Pancreas (tissue), 10 donors: ENCODE results near the gene EIF2AK3. TPM values are rescaled to one million over a fixed set of nuclear protein-coding genes. Genes with fewer than 3 reads are reported as not detected.

Experiments
- ATAC-seq, 4 donors: fragments of 200-7000 bp; cut with Tn5 transposase; one replicate each; pipeline versions ENCODE4 v1.8.0 to v1.9.1; 2020; ENCODE audit warnings: mild to moderate bottlenecking in 4 of 4, moderate library complexity in 4 of 4
- DNase-seq, 6 donors: peaks; one replicate each; pipeline ENCODE4 v3.0.0-alpha.2; 2020
- FAIRE-seq: peaks from 2 replicates; lab custom pipeline; 2012; peaks lifted over from hg19 to GRCh38; lab: Jason Lieb, UNC
- H3K27ac ChIP-seq, 4 donors: fragments of 200-600 bp; sonication (generic); 1 replicate in 3 of 4; 2 replicates in 1 of 4; pipeline versions ENCODE4 v1.5.0 to v1.8.0; 2020
- H3K27me3 ChIP-seq, 4 donors: fragments of 200-600 bp; one replicate each; pipeline ENCODE4 v1.8.0; 2021
- H3K36me3 ChIP-seq, 3 donors: fragments of 200-600 bp; sonication (generic) in 1 of 3; one replicate each; pipeline versions ENCODE4 v1.5.0 to v1.8.0; 2020 to 2021
- H3K4me1 ChIP-seq, 3 donors: fragments of 200-600 bp; one replicate each; pipeline ENCODE4 v1.8.0; 2021
- H3K4me3 ChIP-seq, 4 donors: fragments of 200-600 bp; sonication (generic) in 2 of 4; one replicate each; pipeline versions ENCODE4 v1.5.0 to v1.8.0; 2020 to 2021
- H3K9me3 ChIP-seq, 4 donors: fragments of 200-600 bp; one replicate each; pipeline ENCODE4 v1.8.0; 2021
- WGBS, 2 donors: extraction: QIAGEN DNeasy Blood & Tissue Kit; methylation state at CpG; one replicate each; pipeline ENCODE4 v1.1.7; 2013; 5-methylcytosine and 5-hydroxymethylcytosine counted together
- intact Hi-C, 3 donors: fragments of 100-400 bp; cut with DNase I; formaldehyde crosslinking; loops; one replicate each; pipeline versions ENCODE4 v1.11.1 to v1.14.2; 2022
- polyA plus RNA-seq, 2 donors: library from polyadenylated mRNA; stranded (reverse); fragments of 200-250 nt; gene quantifications; one replicate each; pipeline ENCODE4 v1.2.3, GENCODE V29; 2013
- total RNA-seq, 6 donors: library from RNA; stranded (reverse); fragmentation: NEBNext Ultra II Directional in 4 of 6; extraction: Animal tissue kit (Norgen Biotek cat#: 25700) in 4 of 6; gene quantifications; one replicate each; pipeline versions ENCODE4 v1.2.1 to v1.2.4, GENCODE V29; 2021 to 2023
- TF ChIP-seq, protein P1 (sequence below), 4 donors: fragments of 200-600 bp; sonication (generic) in 3 of 4; IDR thresholded peaks; one replicate each; pipeline versions ENCODE4 v1.5.0 to v1.8.0; 2021; ENCODE audit warnings: antibody characterized with exemption in 4 of 4
- donor health status: healthy with polysubstance abuse.
- donor health status: DM: no; HTN: no; CAD: no; lungs with moderate emphysema.
- donor health status: DM: no; HTN: no; CAD: no.
- donor health status: control.
- donor health status: control.
- donor health status: Bipolar disorder and iron deficiency.
- donor health status: DM: yes; HTN: yes; CAD: no.
- donor health status: DM: no; HTN: no; CAD: no.
- donor health status: DM: no; HTN: no; CAD: no.
- donor health status: DM: yes; HTN: yes; CAD: no.

The EIF2AK3 gene
- total and polyA plus RNA-seq, 8 donors, result 6.2 to 58.4 (median 25.5) TPM

DNA sequence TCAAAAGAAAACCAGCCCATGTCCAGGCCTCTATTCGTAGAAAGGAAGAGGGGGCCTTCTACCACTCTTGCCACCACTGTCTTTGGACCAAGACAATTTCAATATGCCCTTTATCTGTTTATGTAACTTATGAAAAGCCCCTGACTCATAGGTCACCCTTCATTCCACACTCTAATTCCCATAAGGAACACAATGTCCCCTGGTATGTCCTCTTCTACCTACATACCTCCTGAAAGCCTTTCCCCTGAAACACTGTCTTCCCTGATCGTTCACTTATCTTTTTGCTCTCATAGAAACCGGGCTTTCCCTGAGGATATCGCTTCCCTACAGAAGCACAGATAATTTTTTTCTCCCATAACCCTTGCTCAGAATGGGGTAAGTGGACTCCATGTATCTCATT, 13.3 kb downstream of the EIF2AK3 start:
- FAIRE-seq, result no peak
- WGBS, 2 donors, result 50 to 51% methylated on average over 4 of the region's 4 CpGs
- H3K9me3 ChIP-seq, result no peaks in the 10 kb centered on the region
- peaks cover 0 to 17% (median 0%) of the 10 kb centered on the region in 3 donors for H3K36me3 ChIP-seq
- DNase-seq, result no peak
- TF ChIP-seq, protein P1, sequence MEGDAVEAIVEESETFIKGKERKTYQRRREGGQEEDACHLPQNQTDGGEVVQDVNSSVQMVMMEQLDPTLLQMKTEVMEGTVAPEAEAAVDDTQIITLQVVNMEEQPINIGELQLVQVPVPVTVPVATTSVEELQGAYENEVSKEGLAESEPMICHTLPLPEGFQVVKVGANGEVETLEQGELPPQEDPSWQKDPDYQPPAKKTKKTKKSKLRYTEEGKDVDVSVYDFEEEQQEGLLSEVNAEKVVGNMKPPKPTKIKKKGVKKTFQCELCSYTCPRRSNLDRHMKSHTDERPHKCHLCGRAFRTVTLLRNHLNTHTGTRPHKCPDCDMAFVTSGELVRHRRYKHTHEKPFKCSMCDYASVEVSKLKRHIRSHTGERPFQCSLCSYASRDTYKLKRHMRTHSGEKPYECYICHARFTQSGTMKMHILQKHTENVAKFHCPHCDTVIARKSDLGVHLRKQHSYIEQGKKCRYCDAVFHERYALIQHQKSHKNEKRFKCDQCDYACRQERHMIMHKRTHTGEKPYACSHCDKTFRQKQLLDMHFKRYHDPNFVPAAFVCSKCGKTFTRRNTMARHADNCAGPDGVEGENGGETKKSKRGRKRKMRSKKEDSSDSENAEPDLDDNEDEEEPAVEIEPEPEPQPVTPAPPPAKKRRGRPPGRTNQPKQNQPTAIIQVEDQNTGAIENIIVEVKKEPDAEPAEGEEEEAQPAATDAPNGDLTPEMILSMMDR (IDR thresholded peaks at IDR 0.05), result no peak
- H3K27me3 ChIP-seq, result no peaks in the 10 kb centered on the region
- H3K4me1 ChIP-seq, result peaks cover 0 to 23% (median 5%) of the 10 kb centered on the region in 3 donors
- peak overlapping the region in 2 of 4 donors; percentile 3 to 39 for H3K27ac ChIP-seq
- peak in 2 of 4 donors; percentile 13 to 22 for ATAC-seq
- H3K4me3 ChIP-seq, result no peak overlapping the region
- intact Hi-C loops, result no loop called here

DNA sequence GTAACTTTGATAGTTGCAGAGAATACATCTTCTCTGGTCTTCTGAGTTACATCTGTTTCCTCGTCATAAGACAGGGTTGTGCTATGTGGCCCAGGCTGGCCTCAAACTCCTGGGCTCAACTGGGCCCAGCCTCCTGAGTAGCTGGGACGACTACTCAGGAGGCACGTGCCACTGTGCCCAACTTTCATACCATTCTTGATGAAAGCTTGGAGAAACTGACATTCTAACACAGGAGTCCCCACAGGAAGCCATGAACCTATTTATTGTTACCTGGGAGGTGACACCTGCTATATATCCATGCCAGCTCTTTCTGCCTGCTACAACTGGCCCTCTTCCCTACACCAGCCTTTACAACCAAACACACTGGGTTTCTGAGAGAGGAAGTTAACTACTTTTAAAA, 19.1 kb downstream of the EIF2AK3 start:
- peaks cover 0 to 13% (median 0%) of the 10 kb centered on the region in 3 donors for H3K36me3 ChIP-seq
- H3K4me1 ChIP-seq, result peaks cover 6 to 20% (median 12%) of the 10 kb centered on the region in 3 donors
- peak overlapping the region in 2 of 4 donors; percentile 9 to 30 for H3K27ac ChIP-seq
- H3K27me3 ChIP-seq, result no peaks in the 10 kb centered on the region
- DNase-seq (no peak), FAIRE-seq (no peak), ATAC-seq (peak; percentile 42 to 72 (median 58))
- TF ChIP-seq, protein P1 (IDR thresholded peaks at IDR 0.05), result no peak
- WGBS, 2 donors, result 44 to 55% methylated on average over 3 of the region's 3 CpGs
- intact Hi-C loops, result no loop called here
- H3K9me3 ChIP-seq, result no peaks in the 10 kb centered on the region
- no peak overlapping the region for H3K4me3 ChIP-seq

DNA sequence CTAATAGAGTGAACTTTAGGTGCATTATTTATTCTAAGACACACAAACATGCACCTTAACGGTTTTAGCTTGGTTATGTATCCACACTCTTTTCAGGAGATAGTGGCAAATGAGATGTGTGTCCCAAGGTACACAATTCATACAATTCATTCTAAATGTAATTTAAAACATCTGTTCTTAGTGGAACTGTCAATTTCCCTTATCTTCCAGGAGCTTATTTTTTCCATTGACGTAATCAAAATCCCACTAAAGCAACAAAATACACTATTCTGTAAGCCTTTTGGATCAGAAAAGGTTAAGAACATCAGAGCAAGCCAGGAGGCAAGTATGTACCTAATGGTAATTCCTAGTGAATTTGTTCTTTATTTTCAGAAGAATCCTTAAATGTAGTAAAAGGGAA, 19.8 kb downstream of the EIF2AK3 start:
- Histone ChIP-seq H3K27ac (peak overlapping the region in 2 of 4 donors; percentile 16 to 30), H3K4me3 (no peak overlapping the region), H3K27me3 (no peaks in the 10 kb centered on the region), H3K4me1 (peaks cover 6 to 20% (median 12%) of the 10 kb centered on the region in 3 donors), H3K9me3 (no peaks in the 10 kb centered on the region), H3K36me3 (peaks cover 0 to 13% (median 0%) of the 10 kb centered on the region in 3 donors)
- WGBS, 2 donors, result 36 to 40% methylated on average over 2 of the region's 2 CpGs
- no peak for FAIRE-seq
- TF ChIP-seq, protein P1 (IDR thresholded peaks at IDR 0.05), result no peak
- no peak for DNase-seq
- intact Hi-C loops, result no loop called here
- peak in 2 of 4 donors; percentile 31 to 36 for ATAC-seq

DNA sequence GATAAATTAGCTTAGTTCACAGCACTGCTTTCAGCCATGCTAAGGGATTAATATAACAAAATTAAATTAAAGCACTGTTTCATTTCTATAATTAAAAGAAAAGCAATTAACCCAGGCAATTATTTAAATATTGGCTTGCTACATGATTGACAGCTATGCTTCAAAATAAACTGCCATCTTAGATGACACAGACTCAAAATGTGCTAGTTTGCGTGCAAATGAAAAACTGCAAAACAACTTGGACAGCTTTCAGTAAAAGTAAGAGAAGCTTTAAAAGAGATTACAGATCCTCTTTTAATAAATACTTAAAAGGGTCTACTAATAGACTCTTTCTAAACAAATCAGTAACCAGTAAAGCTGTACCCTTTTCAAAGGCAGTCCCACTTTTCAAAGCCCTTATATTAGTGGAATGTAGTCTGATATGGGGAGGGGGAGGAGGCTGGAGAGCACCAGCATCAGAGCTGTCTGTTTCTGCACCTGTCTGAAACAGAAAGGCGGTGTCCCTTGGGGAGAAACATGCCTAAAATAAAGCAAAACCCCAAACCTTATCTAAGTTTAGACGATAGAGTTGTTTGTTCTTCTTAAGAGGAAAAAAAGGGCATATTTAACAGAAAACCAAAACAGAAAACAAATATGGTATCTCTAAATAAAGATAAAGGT, 20.8 kb downstream of the EIF2AK3 start:
- peaks cover 11 to 20% (median 12%) of the 10 kb centered on the region in 3 donors for H3K4me1 ChIP-seq
- FAIRE-seq, result no peak
- intact Hi-C loops, result no loop called here
- H3K36me3 ChIP-seq, result peaks cover 0 to 13% (median 0%) of the 10 kb centered on the region in 3 donors
- 45% methylated on average over 3 of the region's 3 CpGs for WGBS, 2 donors
- no peaks in the 10 kb centered on the region for H3K27me3 ChIP-seq
- no peak for ATAC-seq
- no peak overlapping the region for H3K27ac ChIP-seq
- no peaks in the 10 kb centered on the region for H3K9me3 ChIP-seq
- TF ChIP-seq, protein P1 (IDR thresholded peaks at IDR 0.05), result no peak
- DNase-seq, result no peak
- H3K4me3 ChIP-seq, result no peak overlapping the region

DNA sequence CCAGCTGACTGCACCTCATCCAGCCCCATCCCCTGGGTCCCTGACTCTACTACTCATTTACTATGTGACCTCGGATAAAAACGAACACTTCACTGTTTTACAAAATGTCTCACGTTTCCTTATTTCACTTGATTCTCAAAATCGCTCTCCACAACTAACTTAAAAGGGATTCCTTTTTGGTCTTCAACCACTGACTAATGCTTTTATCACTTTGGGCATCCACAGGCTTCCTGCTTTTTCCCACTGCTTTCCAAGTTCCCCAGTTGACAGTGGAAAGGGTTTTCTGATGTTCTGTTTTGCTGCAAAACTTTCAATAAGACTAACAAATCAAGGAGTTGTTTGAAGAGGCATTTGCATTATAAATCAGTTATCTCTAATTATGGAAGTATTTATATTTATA, 24.1 kb downstream of the EIF2AK3 start:
- no peak overlapping the region for H3K4me3 ChIP-seq
- DNase-seq (no peak), FAIRE-seq (no peak), ATAC-seq (no peak)
- no peaks in the 10 kb centered on the region for H3K9me3 ChIP-seq
- intact Hi-C loops, result no loop called here
- no peaks in the 10 kb centered on the region for H3K36me3 ChIP-seq
- H3K27ac ChIP-seq, result no peak overlapping the region
- peaks cover 29 to 43% (median 33%) of the 10 kb centered on the region in 3 donors for H3K4me1 ChIP-seq
- H3K27me3 ChIP-seq, result no peaks in the 10 kb centered on the region
- 82 to 90% methylated on average over 4 of the region's 4 CpGs for WGBS, 2 donors
- TF ChIP-seq, protein P1 (IDR thresholded peaks at IDR 0.05), result no peak
